ENCODE data around the gene SRD5A1. TPM values are rescaled to one million over a fixed set of nuclear protein-coding genes. Genes with fewer than 3 reads are reported as not detected.

SRD5A1 gene
- total RNA-seq, result 11.0 and 22.6 TPM in 2 replicates

GRCh38 chr5:6632888-6633468 is at the start of gene SRD5A1, which contains the start of gene NSUN2:
SRD5A1 (plus strand) TSS chr5:6633440; CDS start chr5:6633577, 137 bp downstream.
NSUN2 (minus strand) TSS chr5:6633044; CDS start chr5:6632979, 65 bp downstream.

GRCh38 chr5:6713274-6714225 is 80.3 kb downstream of the SRD5A1 start, which contains the start of gene TENT4A:
TENT4A (plus strand) TSS chr5:6713432; CDS start chr5:6713984, 552 bp downstream.

Other genes starting within 250 kb of the SRD5A1 start
- gene UBE2QL1, start 184.6 kb upstream of the SRD5A1 start, total RNA-seq, result 1.3 and 2.4 TPM in 2 replicates
- 30.4 and 32.9 TPM in 2 replicates for gene NSUN2, start 396 bp upstream of the SRD5A1 start, total RNA-seq
- 16.7 and 18.4 TPM in 2 replicates for gene TENT4A, start 80.0 kb downstream of the SRD5A1 start, total RNA-seq

Measured in articular chondrocyte of knee joint (primary cell).